Heart right ventricle (tissue), 16 donors: ENCODE measurements around the gene MYLK3. TPM values are rescaled to one million over a fixed set of nuclear protein-coding genes. Genes with fewer than 3 reads are reported as not detected.
A peak's percentile ranks its signal among the peaks of the same experiment; 100 is the strongest.

Experiments used
- ATAC-seq, 8 donors: fragments of 200-7000 bp; cut with Tn5 transposase; one replicate each; pipeline ENCODE4 v1.9.1; 2020; ENCODE audit warnings: mild to moderate bottlenecking in 8 of 8, moderate library complexity in 8 of 8, moderate number of reproducible peaks in 1 of 8
- DNase-seq, 2 donors: peaks; one replicate each; pipeline ENCODE4 v3.0.0-alpha.2; 2020
- H3K27ac ChIP-seq, 10 donors: fragments of 200-600 bp; sonication (generic) in 2 of 10; one replicate each; pipeline versions ENCODE4 v1.5.0 to v1.8.0; 2020 to 2022; ENCODE audit warnings: mild to moderate bottlenecking in 3 of 10
- H3K27me3 ChIP-seq, 7 donors: fragments of 200-600 bp; one replicate each; pipeline ENCODE4 v1.8.0; 2021 to 2022; ENCODE audit warnings: mild to moderate bottlenecking in 2 of 7
- H3K36me3 ChIP-seq, 9 donors: fragments of 200-600 bp; sonication (generic) in 1 of 9; one replicate each; pipeline versions ENCODE4 v1.5.0 to v1.8.0; 2020 to 2022; ENCODE audit warnings: mild to moderate bottlenecking in 2 of 9
- H3K4me1 ChIP-seq, 9 donors: fragments of 200-600 bp; sonication (generic) in 1 of 9; one replicate each; pipeline versions ENCODE4 v1.5.0 to v1.8.0; 2020 to 2022; ENCODE audit warnings: mild to moderate bottlenecking in 4 of 9
- H3K4me3 ChIP-seq, 10 donors: fragments of 200-600 bp; sonication (generic) in 2 of 10; one replicate each; pipeline versions ENCODE4 v1.5.0 to v1.8.0; 2020 to 2022; ENCODE audit warnings: mild to moderate bottlenecking in 7 of 10, moderate library complexity in 2 of 10
- H3K9me3 ChIP-seq, 11 donors: fragments of 200-600 bp in 10 of 11; sonication (generic) in 2 of 11; one replicate each; pipeline versions ENCODE4 v1.5.0 to v1.8.0; 2013 to 2022; ENCODE audit warnings: mild to moderate bottlenecking in 2 of 11, control low read depth in 1 of 11, moderate library complexity in 1 of 11
- WGBS, 2 donors: extraction: QIAGEN DNeasy Blood & Tissue Kit; methylation state at CpG; one replicate each; pipeline ENCODE4 v1.1.7; 2013; ENCODE audit warnings: inconsistent platforms in 1 of 2; 5-methylcytosine and 5-hydroxymethylcytosine counted together
- intact Hi-C, 10 donors: fragments of 100-400 bp; cut with DNase I; formaldehyde crosslinking; loops; one replicate each; pipeline versions ENCODE4 v1.11.1 to v1.14.2; 2022
- polyA plus RNA-seq, 2 donors: library from polyadenylated mRNA; stranded (reverse); fragments of 200-250 nt; gene quantifications; one replicate each; pipeline ENCODE4 v1.2.3, GENCODE V29; 2013
- total RNA-seq, 10 donors: library from RNA; stranded (reverse); fragmentation: NEBNext Ultra II Directional in 3 of 10; extraction: Animal tissue kit (Norgen Biotek cat#: 25700) in 3 of 10; gene quantifications; one replicate each; pipeline versions ENCODE4 v1.2.1 to v1.2.4, GENCODE V29; 2021 to 2023
- TF ChIP-seq, protein P1 (sequence below), 9 donors: fragments of 200-600 bp; sonication (generic) in 2 of 9; IDR thresholded peaks; one replicate each; pipeline versions ENCODE4 v1.5.0 to v1.8.0; 2021 to 2022; ENCODE audit warnings: antibody characterized with exemption in 9 of 9, mild to moderate bottlenecking in 5 of 9, moderate library complexity in 1 of 9
- donor health status: Arrhythmogenic right ventricular cardiomyopathy.
- donor health status: ischemic (EF 13 %, LVEDD 7.1; RV severe dilation, severe dysfunction).
- donor health status: healthy with polysubstance abuse.
- donor health status: DM: no; HTN: yes; CAD: no.
- donor health status: DM: no; HTN: no; CAD: no.
- donor health status: ischemic (EF 25% LVEDD 6.9; RV normal size, moderate dysfunction).
- donor health status: ischemic (EF 25% LVEDD 5.7; RV mildly dilated, moderate dysfunction).
- donor health status: healthy.
- donor health status: DM: yes; HTN: yes; CAD: no.
- donor health status: Ischemic cardiomyopathy.
- donor health status: ischemic (EF 35%, LVEDD 5.7; RV mildly dilated, moderate dysfunction).
- donor health status: nonischemic (EF 11% LVEDD 7.7; RV severe dilation, severe dysfunction).
- donor health status: DM: yes; HTN: yes; CAD: no.
- donor health status: PGD.
- donor health status: ischemic (EF 29% LVEDD 5.4; RV normal size, mild dysfunction).
- donor health status: nonischemic (EF 23%, LVEDD 6.1; RV moderate dilation, normal function).

Gene MYLK3
- total and polyA plus RNA-seq, 12 donors, result 63.5 to 458 (median 256) TPM

DNA sequence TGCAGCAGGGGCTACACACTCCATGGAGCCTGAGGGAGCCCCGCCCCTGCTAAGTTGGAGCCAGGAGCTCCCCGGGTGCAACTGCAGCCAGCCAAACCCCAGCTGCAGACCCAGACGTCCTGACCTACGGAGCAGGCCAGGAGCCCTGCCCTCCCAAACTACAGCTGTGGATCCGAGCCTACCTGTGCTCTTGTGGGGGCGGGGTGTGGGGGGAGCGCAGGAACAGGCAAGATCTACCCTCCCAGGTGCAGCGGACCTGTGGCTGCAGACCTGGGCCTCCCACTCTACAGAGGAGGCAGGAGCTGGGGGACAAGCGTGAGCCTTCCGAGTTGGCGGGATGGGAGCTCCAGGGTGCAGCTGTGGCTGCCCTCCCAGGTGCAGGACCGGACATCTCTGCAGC is 29.7 kb upstream of the MYLK3 start:
- ATAC-seq, result peak in 2 of 8 donors; percentile 14 to 53

DNA sequence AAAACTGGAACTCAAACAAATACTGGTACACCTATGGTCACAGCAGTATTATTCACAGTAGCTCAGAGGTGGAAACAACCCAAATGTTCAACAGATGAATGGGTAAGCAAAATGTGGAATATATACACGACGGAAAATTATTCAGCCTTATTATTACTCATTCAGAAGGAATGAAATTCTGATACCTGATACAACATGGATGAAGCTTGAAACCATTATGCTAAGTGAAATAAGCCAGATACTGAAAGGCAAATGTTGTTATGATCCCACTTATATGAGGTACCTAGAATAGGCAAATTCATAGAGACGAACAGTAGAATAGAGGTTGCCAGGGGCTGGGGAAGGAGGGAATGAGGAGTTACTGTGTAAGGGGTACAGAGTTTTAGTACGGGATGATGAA is 27.1 kb upstream of the MYLK3 start:
- TF ChIP-seq, protein P1, sequence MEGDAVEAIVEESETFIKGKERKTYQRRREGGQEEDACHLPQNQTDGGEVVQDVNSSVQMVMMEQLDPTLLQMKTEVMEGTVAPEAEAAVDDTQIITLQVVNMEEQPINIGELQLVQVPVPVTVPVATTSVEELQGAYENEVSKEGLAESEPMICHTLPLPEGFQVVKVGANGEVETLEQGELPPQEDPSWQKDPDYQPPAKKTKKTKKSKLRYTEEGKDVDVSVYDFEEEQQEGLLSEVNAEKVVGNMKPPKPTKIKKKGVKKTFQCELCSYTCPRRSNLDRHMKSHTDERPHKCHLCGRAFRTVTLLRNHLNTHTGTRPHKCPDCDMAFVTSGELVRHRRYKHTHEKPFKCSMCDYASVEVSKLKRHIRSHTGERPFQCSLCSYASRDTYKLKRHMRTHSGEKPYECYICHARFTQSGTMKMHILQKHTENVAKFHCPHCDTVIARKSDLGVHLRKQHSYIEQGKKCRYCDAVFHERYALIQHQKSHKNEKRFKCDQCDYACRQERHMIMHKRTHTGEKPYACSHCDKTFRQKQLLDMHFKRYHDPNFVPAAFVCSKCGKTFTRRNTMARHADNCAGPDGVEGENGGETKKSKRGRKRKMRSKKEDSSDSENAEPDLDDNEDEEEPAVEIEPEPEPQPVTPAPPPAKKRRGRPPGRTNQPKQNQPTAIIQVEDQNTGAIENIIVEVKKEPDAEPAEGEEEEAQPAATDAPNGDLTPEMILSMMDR (IDR thresholded peaks at IDR 0.05), result no peak
- no peaks in the 10 kb centered on the region for H3K27me3 ChIP-seq
- DNase-seq (no peak), ATAC-seq (no peak)
- intact Hi-C loops, result no loop called here
- H3K9me3 ChIP-seq, result no peaks in the 10 kb centered on the region
- no peak overlapping the region for H3K4me3 ChIP-seq
- H3K36me3 ChIP-seq, result no peaks in the 10 kb centered on the region
- no peak overlapping the region for H3K27ac ChIP-seq
- peaks cover 0 to 12% (median 0%) of the 10 kb centered on the region in 9 donors for H3K4me1 ChIP-seq
- WGBS, 2 donors, result 90% methylated on average over 4 of the region's 4 CpGs

More for the DNA sequence above, 29.7 kb upstream of the MYLK3 start:
- no peak overlapping the region for H3K4me3 ChIP-seq
- intact Hi-C loops, result no loop called here
- no peaks in the 10 kb centered on the region for H3K27me3 ChIP-seq
- DNase-seq, result no peak
- no peaks in the 10 kb centered on the region for H3K36me3 ChIP-seq
- H3K27ac ChIP-seq, result no peak overlapping the region
- WGBS, 2 donors, result 90 to 94% methylated on average over 12 of the region's 12 CpGs
- TF ChIP-seq, protein P1 (IDR thresholded peaks at IDR 0.05), result no peak
- peaks cover 0 to 3% (median 0%) of the 10 kb centered on the region in 9 donors for H3K4me1 ChIP-seq
- H3K9me3 ChIP-seq, result no peaks in the 10 kb centered on the region

DNA sequence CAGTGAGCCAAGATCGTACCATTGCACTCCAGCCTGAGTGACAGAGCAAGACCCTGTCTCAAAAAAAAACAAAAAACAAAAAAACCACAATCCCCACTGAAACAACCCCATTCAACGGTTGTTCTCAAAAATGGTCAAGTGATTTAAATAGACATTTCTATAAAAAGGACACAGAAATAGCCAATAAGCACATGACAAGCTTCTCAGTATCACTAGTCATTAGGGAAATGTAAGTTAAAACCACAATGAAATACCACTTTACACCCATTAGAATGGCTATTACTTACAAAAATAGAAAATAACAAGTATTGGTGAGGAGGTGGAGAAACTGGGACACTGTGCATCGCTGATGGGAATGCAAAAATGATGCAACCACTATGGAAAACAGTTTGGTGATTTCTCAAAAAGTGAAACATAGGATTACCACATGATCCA is 26.6 kb upstream of the MYLK3 start:
- DNase-seq (no peak), ATAC-seq (no peak)
- Histone ChIP-seq H3K27ac (no peak overlapping the region), H3K36me3 (no peaks in the 10 kb centered on the region), H3K9me3 (no peaks in the 10 kb centered on the region), H3K4me3 (no peak overlapping the region), H3K27me3 (no peaks in the 10 kb centered on the region), H3K4me1 (peaks cover 0 to 12% (median 0%) of the 10 kb centered on the region in 9 donors)
- intact Hi-C loops, result no loop called here
- 80 to 86% methylated on average over 3 of the region's 3 CpGs for WGBS, 2 donors
- TF ChIP-seq, protein P1 (IDR thresholded peaks at IDR 0.05), result no peak

DNA sequence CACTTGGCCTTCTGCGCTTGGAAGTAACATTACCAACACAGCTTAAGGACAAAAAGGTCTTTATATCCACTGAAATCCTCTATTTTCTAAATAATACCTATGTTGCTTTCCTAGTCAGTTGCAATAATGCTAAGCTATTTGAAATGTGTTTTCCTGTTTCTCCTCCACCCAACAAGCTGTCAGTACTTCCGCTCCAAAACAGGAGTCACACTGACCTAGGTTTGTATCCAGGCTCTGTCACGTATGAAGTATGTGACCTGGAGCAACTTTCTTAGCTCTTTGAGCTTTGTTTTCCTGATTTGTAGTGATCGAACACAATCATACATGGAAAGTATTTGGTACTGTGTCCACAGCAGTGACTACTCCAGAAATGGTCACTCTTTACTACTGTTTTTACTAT is 24.3 kb upstream of the MYLK3 start:
- peak overlapping the region in 2 of 10 donors; percentile 24 to 41 for H3K27ac ChIP-seq
- 45 to 56% methylated on average over 4 of the region's 4 CpGs for WGBS, 2 donors
- peak in 3 of 8 donors; percentile 18 to 56 (median 33) for ATAC-seq

More for the DNA sequence above, 24.3 kb upstream of the MYLK3 start:
- no peak overlapping the region for H3K4me3 ChIP-seq
- H3K27me3 ChIP-seq, result no peaks in the 10 kb centered on the region
- peaks cover 0 to 12% (median 0%) of the 10 kb centered on the region in 9 donors for H3K4me1 ChIP-seq
- TF ChIP-seq, protein P1 (IDR thresholded peaks at IDR 0.05), result no peak
- intact Hi-C loops, result no loop called here
- H3K36me3 ChIP-seq, result no peaks in the 10 kb centered on the region
- DNase-seq, result no peak
- no peaks in the 10 kb centered on the region for H3K9me3 ChIP-seq
